Erythroblast (primary cell): ENCODE data around the gene SPACA6.
A peak's percentile ranks its signal among the peaks of the same experiment; 100 is the strongest.

Experiments
- DNase-seq, 2 experiments: peaks; one replicate each; lab custom pipeline; 2025; lab: John Stamatoyannopoulos, UW
- GATA1 ChIP-seq: IDR thresholded peaks from 2 replicates; pipeline ENCODE4 v1.6.1; 2011; ENCODE audit warnings: low read depth, mild to moderate bottlenecking, control low read depth, low read length, moderate library complexity
- POLR2A ChIP-seq: IDR thresholded peaks from 2 replicates; pipeline ENCODE4 v1.6.1; 2011; ENCODE audit warnings: mild to moderate bottlenecking, low read length

The SPACA6 gene

DNA sequence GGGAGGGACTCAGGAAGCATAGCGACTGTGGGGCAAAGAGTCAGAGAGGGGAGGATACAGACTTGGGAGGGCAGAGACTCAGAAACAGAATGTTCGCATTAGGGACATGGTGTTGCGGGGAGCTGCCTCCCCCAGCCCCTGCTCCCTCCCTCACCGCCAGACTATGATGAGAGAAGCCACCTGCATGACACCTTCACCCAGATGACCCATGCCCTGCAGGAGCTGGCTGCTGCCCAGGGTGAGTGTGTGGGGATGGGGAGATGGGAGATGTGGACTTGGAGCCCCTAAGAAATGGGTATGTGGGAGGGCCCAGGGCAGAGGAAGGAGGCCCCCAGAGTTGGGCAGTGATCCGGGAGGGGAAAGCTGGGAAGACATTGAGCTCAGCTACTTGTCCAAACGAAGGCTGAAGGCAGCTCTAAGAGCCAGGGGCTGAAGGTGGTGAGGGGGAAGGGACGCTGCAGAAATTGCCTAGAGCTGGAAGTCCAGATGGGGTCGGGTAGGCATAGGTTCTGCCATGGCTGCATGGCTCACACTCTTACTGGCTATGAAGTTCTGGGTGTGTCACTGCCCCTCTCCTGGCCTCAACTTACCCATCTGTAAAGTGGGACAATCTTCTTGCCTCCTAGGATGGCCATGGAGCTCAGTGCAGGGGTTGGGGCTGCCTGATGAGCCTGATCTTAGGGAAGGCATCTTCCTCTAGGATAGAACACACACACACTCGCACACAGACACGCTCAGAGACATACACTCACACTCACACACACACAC lies 1.4 kb downstream of the SPACA6 start:
- TF ChIP-seq GATA1 (no peak), POLR2A (no peak)
- no peak for DNase-seq

DNA sequence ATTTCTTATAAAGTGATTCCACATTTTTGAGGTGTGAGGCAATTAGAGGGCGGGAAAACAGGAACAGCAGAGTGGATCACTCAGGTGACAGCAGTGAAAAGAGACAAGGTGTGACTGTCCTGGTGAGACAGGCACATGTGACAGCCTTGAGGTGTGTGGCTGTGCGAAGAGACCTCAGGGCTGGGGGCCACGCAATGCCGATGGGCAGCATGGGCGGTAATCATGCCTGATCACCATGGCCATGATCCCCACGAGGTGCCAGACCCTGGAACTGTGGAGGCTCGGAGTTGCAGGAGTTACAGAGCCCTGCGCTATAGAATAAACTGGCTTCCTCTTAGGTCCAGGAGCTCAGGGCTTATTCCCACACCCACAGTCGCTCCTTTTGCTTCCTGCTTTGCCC lies 2.0 kb downstream of the SPACA6 start:
- TF ChIP-seq GATA1 (no peak), POLR2A (no peak)
- no peak for DNase-seq

DNA sequence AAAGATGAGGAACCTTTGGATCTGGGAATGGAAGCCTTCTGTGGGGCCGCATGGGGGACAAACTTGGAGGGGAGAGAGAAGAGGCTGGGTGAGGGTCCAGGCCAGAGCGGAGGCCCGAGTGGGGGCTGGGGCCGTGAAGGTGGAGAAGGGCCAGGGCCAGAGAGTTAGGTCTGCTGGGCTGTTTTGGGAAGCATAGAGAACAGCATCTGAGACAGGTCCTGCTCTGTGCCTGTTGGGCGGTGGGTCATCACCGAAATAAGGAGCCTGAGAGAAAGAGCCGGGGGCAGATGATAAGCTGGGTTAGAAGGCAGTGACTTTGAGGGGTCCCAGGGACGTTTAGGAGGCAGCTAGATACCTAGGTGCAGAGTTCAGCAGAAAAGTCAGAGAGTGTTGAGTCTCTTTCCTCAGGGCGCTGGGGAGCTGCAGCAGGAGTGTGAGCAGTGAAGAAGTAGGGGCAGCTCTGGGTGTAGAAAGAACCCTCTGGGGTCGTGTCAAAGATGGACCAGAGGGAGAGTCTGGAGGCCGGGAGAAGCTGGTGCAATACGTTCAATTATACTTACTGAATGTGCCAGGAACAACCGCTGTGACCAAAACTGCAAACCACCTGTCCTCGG lies 2.7 kb downstream of the SPACA6 start:
- TF ChIP-seq POLR2A (no peak), GATA1 (no peak)

DNA sequence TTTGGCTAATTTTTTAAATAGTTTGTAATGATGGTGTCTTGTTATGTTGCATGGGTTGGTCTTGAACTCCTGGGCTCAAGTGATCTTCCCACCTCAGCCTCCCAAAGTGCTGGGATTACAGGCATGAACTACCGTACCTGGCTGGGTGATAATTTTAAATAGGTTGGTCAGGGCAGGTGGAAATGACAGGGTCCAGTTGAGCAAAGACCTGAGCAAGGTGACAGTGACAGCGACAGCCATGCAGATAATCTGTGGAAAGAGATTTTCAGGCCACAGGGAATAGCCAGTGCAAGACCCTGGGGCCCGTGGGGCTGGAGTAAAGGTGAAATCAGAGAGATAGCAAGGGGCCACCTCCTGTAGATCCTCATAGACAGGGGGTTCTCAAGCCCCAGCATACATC lies 3.5 kb downstream of the SPACA6 start:
- no peak for DNase-seq
- TF ChIP-seq GATA1 (no peak), POLR2A (no peak)

More for the DNA sequence above, 2.7 kb downstream of the SPACA6 start:
- DNase-seq = no peak

DNA sequence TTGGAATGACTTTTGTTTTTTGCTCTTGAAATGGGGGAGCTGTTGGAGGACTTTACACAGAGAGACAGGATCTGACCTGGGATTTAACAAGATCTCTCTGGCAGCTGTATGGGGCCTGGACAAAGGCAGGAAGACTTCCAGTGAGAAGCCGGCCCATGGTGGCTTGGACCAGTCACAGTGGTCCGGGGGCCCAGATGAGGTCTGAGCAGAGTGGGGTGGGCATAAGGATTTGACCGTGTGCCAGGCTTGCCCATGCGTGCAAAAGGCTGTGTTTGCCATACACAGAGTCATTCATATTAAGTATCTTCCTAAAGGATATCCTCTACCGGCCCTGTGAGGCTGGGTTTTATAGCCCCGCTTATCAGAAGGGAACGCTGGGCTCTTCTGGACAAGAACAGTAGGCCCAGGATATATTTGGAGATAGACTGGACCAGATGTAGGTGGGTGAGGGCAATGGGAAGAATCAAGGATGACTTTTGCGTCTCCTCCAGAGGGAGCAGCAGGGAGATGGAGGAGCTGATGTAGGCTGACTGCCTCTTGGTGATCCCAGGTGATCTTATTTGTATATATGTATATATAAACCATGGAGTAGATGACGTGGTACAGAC lies 4.1 kb downstream of the SPACA6 start:
- DNase-seq = no peak
- TF ChIP-seq GATA1 (no peak), POLR2A (no peak)

DNA sequence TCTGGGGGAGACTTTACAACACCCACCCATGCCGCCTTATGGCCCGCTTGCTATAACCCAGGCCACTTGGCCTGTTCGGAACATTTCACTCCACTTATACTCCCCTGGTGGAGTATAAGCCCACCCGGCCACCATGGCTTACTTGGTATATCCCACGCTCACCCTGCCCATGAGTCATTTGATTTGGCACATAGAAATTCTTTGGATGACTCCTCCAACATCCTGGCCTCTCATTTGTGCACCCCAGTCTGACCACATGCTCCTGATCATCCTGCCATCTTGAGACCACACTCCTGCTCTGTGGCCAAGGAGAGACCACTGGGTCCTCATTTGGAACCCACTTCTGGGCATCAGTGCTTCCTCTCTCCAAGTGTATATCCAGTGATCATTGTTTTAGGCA lies 5.2 kb downstream of the SPACA6 start:
- TF ChIP-seq GATA1 (no peak), POLR2A (no peak)
- no peak for DNase-seq

DNA sequence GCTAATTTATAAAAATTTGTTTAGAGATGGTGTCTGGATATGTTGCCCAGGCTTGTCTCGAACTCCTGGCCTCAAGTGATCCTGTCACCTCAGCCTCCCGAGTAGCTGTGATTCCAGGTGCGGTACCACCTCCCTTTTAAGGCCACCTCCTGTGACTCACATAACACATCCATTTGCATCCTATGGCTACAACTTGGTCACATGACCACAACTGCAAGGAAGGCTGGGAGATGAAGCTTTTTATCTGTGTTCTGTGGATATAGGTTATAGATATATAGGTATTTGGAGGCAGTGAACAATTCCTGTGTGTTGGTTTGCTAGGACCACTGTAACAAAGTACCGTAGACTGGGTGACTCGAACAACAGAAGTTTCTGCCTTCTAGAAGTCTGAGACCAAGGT lies 6.0 kb downstream of the SPACA6 start:
- no peak for TF ChIP-seq GATA1
- TF ChIP-seq POLR2A = no peak
- DNase-seq = no peak

DNA sequence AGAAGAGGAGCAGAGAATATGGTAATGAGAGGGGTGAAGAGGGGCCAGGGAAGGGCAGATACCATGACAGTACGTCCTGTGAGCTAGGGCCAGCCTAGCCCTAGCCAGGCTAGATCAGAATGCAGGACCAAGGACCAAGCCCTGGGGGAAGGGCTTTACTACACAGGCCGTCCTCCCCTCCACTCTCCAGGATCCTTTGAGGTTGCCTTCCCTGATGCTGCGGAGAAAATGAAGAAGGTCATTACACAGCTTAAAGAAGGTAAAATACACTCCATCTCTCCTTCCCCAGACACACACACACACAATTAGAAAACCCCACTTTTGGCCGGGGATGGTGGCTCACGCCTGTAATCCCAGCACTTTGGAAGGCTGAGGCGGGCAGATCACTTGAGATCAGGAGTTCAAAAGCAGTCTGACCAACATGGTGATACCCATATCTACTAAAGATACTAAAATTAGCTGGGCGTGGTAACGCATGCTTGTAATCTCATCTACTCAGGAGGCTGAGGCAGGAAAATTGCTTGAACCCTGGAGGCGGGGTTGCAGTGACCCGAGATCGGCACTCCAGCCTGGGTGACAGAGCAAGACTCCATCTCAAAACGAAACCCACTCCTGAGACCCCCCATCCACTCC lies 8.5 kb downstream of the SPACA6 start:
- no peak for TF ChIP-seq POLR2A
- no peak for TF ChIP-seq GATA1
- peak; percentile 67 to 81 for DNase-seq

DNA sequence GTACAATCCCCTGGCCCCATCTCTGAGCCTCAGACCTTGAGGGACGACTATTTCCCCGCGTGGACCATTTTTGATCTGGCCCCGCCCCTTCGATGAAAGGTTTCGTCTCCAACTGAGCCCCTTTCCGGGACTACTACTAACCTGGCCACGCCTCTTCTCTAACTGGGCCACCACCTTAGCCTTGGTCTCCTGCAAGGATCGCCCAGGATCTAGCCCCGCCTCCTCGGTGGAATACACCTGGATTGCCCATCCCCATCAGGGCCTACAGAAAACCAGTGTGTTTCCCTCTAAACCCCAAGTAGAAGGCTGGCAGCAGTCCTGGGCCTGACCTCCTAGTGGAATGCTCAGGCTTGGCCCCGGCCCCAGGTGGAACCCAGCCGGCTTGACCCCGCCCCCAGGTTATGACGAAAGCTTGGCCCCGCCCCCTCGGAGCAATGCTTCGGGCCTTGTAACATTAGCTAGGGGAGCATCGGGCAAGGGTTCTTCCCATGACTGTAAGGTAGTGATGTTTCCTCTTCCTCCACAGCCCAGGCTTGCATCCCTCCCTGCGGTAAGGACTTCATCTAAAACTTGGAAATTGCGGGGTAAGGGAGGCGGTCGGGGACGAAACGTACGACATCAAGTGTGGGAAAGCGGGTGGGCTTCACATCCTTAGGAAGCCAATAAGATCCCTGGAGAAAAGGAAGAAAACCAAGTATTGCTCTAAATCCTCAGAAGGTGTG lies 9.1 kb downstream of the SPACA6 start:
- DNase-seq = peak; percentile 70 to 84

DNA sequence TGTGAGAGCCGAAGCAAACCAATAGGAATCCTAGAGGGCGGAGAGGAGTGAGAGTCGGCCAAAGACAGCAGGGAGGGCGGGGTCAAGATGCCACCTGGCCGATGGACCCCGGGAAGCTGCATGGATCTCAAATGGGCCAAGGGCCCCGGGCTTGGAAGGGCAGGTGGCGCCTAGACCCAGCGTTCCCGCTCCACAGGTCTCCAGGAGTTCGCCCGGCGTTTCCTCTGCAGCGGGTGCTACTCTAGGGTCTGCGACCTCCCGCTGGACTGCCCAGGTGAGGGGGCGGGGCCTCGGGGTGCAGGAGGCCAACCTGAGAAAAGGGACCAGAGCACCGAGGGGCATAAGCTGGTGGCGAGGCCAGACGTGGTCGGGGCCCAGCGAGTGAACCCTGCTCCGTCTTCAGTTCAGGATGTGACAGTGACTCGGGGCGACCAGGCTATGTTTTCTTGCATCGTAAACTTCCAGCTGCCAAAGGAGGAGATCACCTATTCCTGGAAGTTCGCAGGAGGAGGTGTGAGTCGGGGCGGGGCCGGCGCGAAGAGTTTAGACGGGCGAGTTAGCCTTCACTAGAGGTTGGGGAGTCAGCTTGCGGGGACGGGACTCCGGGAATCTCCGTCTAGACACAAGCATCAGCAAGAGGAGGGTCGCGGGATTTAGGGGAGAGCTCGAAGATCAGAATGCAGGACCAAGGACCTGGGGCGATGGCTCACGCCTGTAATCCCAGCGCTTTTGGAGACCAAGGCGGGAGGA lies 9.9 kb downstream of the SPACA6 start:
- no peak for DNase-seq

More for the DNA sequence above, 9.1 kb downstream of the SPACA6 start:
- no peak for TF ChIP-seq POLR2A
- TF ChIP-seq GATA1 = no peak

DNA sequence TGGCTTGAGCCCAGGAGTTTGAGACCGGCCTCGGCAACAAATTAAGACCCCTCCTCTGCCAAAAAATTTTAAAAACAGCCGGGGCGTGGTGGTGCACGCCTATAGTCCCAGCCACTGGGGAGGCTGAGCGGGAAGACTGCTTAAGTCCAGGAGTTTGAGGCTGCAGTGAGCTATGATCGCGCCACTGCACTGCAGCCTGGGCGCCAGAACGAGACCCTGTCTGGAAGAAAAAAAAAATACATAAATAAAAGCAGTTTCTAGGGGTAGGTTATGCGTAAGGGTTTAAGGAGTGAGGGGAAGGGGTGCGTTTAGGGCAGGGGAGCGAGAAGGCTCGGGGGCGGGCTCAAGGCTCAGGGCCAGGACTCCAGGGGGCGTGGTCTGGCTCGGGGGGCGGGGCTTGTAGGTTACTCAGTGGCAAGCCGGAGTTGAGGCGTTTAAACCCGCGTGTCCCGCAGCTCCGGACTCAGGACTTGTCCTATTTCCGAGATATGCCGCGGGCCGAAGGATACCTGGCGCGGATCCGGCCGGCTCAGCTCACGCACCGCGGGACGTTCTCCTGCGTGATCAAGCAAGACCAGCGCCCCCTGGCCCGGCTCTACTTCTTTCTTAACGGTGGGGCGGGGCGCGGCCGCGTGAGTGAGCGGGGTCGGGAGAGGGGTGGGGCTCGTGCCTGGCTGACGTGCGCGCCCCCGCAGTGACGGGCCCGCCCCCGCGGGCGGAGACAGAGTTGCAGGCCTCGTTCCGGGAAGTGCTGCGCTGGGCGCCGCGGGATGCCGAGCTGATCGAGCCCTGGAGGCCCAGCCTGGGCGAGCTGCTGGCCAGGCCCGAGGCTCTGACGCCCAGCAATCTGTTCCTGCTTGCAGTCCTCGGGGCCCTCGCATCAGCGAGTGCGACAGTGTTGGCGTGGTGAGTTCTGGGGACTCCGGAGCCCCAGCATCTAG lies 10.7 kb downstream of the SPACA6 start:
- peak; percentile 95 to 97 for DNase-seq
- TF ChIP-seq GATA1 (no peak), POLR2A (peak; percentile 83)

More for the DNA sequence above, 9.9 kb downstream of the SPACA6 start:
- TF ChIP-seq GATA1 = no peak
- no peak for TF ChIP-seq POLR2A

DNA sequence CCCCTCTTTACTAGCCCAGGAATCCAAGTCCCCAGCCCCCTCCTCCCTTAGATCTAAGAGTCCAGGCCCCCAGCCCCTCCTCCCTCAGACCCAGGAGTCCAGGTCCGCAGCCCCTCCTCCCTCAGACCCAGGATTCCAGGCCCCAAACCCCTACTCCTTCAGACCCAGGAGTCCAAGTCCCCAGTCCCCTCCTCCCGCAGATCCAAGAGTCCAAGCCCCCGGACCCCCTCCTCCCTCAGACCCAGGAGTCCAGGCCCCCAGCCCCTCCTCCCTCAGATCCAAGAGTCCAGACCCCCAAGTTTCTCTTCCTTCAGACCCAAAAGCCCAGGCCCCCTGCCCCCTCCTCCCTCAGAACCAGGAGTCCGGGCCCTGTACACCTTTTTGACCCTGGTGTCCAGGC lies 11.5 kb downstream of the SPACA6 start:
- DNase-seq = no peak
- TF ChIP-seq POLR2A (no peak), GATA1 (no peak)

DNA sequence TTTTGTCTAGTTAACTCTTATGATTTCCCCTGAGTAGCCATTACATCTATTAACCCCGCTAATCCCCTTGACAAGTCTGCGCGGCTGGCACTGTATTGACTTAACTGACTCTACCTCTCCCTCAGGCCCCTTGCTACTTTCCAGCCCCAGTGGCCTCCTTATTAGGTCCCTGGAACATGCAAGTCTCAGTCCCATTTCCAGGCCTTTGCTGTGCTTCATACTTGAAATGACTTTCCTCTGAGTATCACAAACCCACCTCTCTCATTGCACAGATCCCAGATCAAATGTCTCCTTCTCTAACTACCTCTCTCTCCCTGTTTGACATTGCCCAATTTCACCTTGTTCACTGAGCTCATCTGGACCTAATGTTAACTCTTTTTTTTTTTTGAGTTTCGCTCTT lies 13.2 kb downstream of the SPACA6 start:
- TF ChIP-seq GATA1 = no peak
- TF ChIP-seq POLR2A = no peak
- DNase-seq = no peak
